Hepatocyte (in vitro differentiated cells): Measurements from ENCODE around the gene ANKHD1. TPM values are rescaled to one million over a fixed set of nuclear protein-coding genes. Genes with fewer than 3 reads are reported as not detected.
"Not testable (repeated sequence)": the region's sequence is repeated elsewhere in the genome, so short reads cannot be mapped to it uniquely, and the experiment has no call there.

Experiments used
- DNase-seq: peaks from one replicate; pipeline ENCODE4 v3.0.0-alpha.2; 2016; ENCODE audit warnings: low spot score
- H2AFZ ChIP-seq: fragments of 200-600 bp; sonication (generic); 2 replicates; pipeline ENCODE4 v1.6.0; 2016; ENCODE audit warnings: antibody characterized with exemption, mild to moderate bottlenecking
- H3K27ac ChIP-seq: fragments of 200-600 bp; sonication (generic); 2 replicates; pipeline ENCODE4 v1.5.1; 2016; ENCODE audit warnings: mild to moderate bottlenecking
- H3K27me3 ChIP-seq: fragments of 200-600 bp; sonication (generic); 2 replicates; pipeline ENCODE4 v1.6.1; 2016
- H3K36me3 ChIP-seq: fragments of 200-600 bp; sonication (generic); replicated peaks from 2 replicates; pipeline ENCODE4 v1.5.1; 2016; ENCODE audit warnings: low read depth; ENCODE audit not compliant: insufficient read depth
- H3K4me1 ChIP-seq: fragments of 200-600 bp; sonication (generic); 2 replicates; pipeline ENCODE4 v1.5.1; 2016; ENCODE audit warnings: mild to moderate bottlenecking, moderate library complexity; ENCODE audit not compliant: insufficient read depth
- H3K4me2 ChIP-seq: fragments of 200-600 bp; sonication (generic); 2 replicates; pipeline ENCODE4 v1.6.0; 2016
- H3K4me3 ChIP-seq: fragments of 200-600 bp; sonication (generic); 2 replicates; pipeline ENCODE4 v1.5.1; 2016; ENCODE audit warnings: mild to moderate bottlenecking
- H3K79me2 ChIP-seq: fragments of 200-600 bp; sonication (generic); 2 replicates; pipeline ENCODE4 v1.6.0; 2017; ENCODE audit warnings: mild to moderate bottlenecking
- H3K9me2 ChIP-seq: fragments of 200-600 bp; sonication (generic); replicated peaks from 2 replicates; pipeline ENCODE4 v1.6.0; 2017; ENCODE audit warnings: mild to moderate bottlenecking; ENCODE audit not compliant: insufficient read depth
- H3K9me3 ChIP-seq: fragments of 200-600 bp; sonication (generic); 2 replicates; pipeline ENCODE4 v1.5.1; 2016; ENCODE audit warnings: low read depth, mild to moderate bottlenecking
- H4K20me1 ChIP-seq: fragments of 200-600 bp; sonication (generic); 2 replicates; pipeline ENCODE4 v1.6.0; 2016; ENCODE audit warnings: mild to moderate bottlenecking; ENCODE audit not compliant: insufficient read depth, poor library complexity, severe bottlenecking
- CTCF ChIP-seq: fragments of 200-600 bp; sonication (generic); IDR thresholded peaks from 2 replicates; pipeline ENCODE4 v1.5.1; 2016; ENCODE audit warnings: antibody characterized with exemption, mild to moderate bottlenecking; ENCODE audit not compliant: poor library complexity
- EZH2 ChIP-seq: fragments of 200-600 bp; sonication (generic); IDR thresholded peaks from 2 replicates; pipeline ENCODE4 v1.6.1; 2016; ENCODE audit warnings: antibody characterized with exemption, mild to moderate bottlenecking, borderline replicate concordance
- EZH2phosphoT487 ChIP-seq: fragments of 200-600 bp; sonication (generic); IDR thresholded peaks from one replicate; pipeline ENCODE4 v1.6.1; 2018; ENCODE audit warnings: antibody characterized with exemption, mild to moderate bottlenecking, low read depth, moderate library complexity; ENCODE audit not compliant: unreplicated experiment, severe bottlenecking
- WGBS: methylation state at CpG from one replicate; pipeline ENCODE4 v1.1.6; 2016; ENCODE audit warnings: low lambda C conversion rate; ENCODE audit errors: missing lambda C conversion rate; 5-methylcytosine and 5-hydroxymethylcytosine counted together
- polyA plus RNA-seq: library from polyadenylated mRNA; unstranded; fragments of >200 nt; fragmentation: Nextera tagmentation; extraction: Ambion mirVana; gene quantifications from 2 replicates; pipeline ENCODE4 v1.2.1, GENCODE V29; 2016
- total RNA-seq: library from RNA; depleted of rRNA; stranded (reverse); fragments of >200 nt; gene quantifications from 2 replicates; pipeline ENCODE4 v1.2.3, GENCODE V29; 2014

The ANKHD1 gene
- total and polyA plus RNA-seq, 2 experiments from 2014 or later, result 53.6 to 70.7 TPM

- Histone ChIP-seq H3K9me3 (no peaks in the 10 kb centered on the region), H3K36me3 (no peaks in the 10 kb centered on the region), H3K27ac (no peak overlapping the region), H3K27me3 (no peaks in the 10 kb centered on the region), H4K20me1 (peaks cover 58% of the 10 kb centered on the region), H2AFZ (no peak overlapping the region), H3K4me3 (no peak overlapping the region), H3K4me2 (no peak overlapping the region), H3K9me2 (no peaks in the 10 kb centered on the region), H3K79me2 (peaks cover 81% of the 10 kb centered on the region), H3K4me1 (no peaks in the 10 kb centered on the region)
- no peak for DNase-seq
- WGBS, result 96% methylated on average over 2 of the region's 2 CpGs
- no peak for TF ChIP-seq EZH2
- TF ChIP-seq EZH2phosphoT487, result no peak
- TF ChIP-seq CTCF, result no peak
These were observed 28.1 kb downstream of the ANKHD1 start for GRCh38 chr5:140429724-140430123.

GRCh38 chr5:140432212-140432611 is 30.6 kb downstream of the ANKHD1 start:
- Histone ChIP-seq H3K27ac (no peak overlapping the region), H3K4me1 (no peaks in the 10 kb centered on the region), H3K79me2 (peaks cover 88% of the 10 kb centered on the region), H2AFZ (no peak overlapping the region), H3K9me3 (no peaks in the 10 kb centered on the region), H3K9me2 (no peaks in the 10 kb centered on the region), H3K27me3 (no peaks in the 10 kb centered on the region), H3K4me2 (no peak overlapping the region), H3K4me3 (no peak overlapping the region), H3K36me3 (no peaks in the 10 kb centered on the region), H4K20me1 (peaks cover 50% of the 10 kb centered on the region)
- TF ChIP-seq EZH2phosphoT487 (no peak), EZH2 (no peak), CTCF (no peak)
- WGBS, result 80% methylated on average over 1 of the region's 1 CpG
- DNase-seq, result no peak

GRCh38 chr5:140432916-140433315 is 31.3 kb downstream of the ANKHD1 start:
- H3K4me1 ChIP-seq, result no peaks in the 10 kb centered on the region
- no peaks in the 10 kb centered on the region for H3K27me3 ChIP-seq
- H3K79me2 ChIP-seq, result peaks cover 94% of the 10 kb centered on the region
- WGBS, result 93% methylated on average over 6 of the region's 8 CpGs
- H3K4me3 ChIP-seq, result no peak overlapping the region
- no peak overlapping the region for H2AFZ ChIP-seq
- no peaks in the 10 kb centered on the region for H3K9me2 ChIP-seq
- TF ChIP-seq EZH2phosphoT487 (no peak), CTCF (no peak), EZH2 (no peak)
- H3K27ac ChIP-seq, result no peak overlapping the region
- peaks cover 50% of the 10 kb centered on the region for H4K20me1 ChIP-seq
- H3K9me3 ChIP-seq, result no peaks in the 10 kb centered on the region
- H3K36me3 ChIP-seq, result no peaks in the 10 kb centered on the region
- no peak overlapping the region for H3K4me2 ChIP-seq
- DNase-seq, result no peak

GRCh38 chr5:140457368-140457767 is 55.7 kb downstream of the ANKHD1 start:
- not testable (repeated sequence) for H3K27me3 ChIP-seq, H3K79me2 ChIP-seq, H2AFZ ChIP-seq, H3K9me3 ChIP-seq, H3K4me1 ChIP-seq, DNase-seq, H4K20me1 ChIP-seq, H3K4me3 ChIP-seq, H3K27ac ChIP-seq, H3K4me2 ChIP-seq, H3K36me3 ChIP-seq, H3K9me2 ChIP-seq
- whole genome bisulfite sequencing, result 100% methylated on average over 4 of the region's 4 CpGs
